ENCODE results near the gene LAX1.
"Not testable (repeated sequence)": the region's sequence is repeated elsewhere in the genome, so short reads cannot be mapped to it uniquely, and the experiment has no call there.

The LAX1 gene

GRCh38 chr1:203769505-203770343 is 4.7 kb downstream of the LAX1 start:
- DNase-seq: no peak

DNA sequence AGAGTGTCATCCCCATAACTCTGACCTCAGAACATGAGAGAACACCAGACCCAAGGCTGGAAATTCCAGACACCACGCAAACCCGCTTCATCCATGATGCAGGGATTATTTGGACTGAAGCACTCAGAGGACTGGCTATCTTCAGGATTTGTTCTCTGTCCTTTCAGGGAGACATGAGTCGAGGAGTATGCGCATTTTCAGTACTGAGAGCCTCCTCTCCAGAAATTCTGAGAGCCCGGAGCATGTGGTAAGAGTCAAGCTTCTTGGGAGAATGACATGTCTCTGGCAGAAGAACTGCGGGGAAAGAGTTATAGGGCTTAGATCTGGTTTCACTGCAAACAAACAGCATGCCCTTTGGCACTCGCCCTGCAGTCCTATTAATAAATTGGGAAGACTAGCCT is 6.9 kb downstream of the LAX1 start:
- no peak for DNase-seq

- DNase-seq: no peak
Measured at GRCh38 chr1:203772836-203773235, 7.9 kb downstream of the LAX1 start.

- no peak for DNase-seq
Measured at GRCh38 chr1:203776636-203777035, 11.7 kb downstream of the LAX1 start.

DNA sequence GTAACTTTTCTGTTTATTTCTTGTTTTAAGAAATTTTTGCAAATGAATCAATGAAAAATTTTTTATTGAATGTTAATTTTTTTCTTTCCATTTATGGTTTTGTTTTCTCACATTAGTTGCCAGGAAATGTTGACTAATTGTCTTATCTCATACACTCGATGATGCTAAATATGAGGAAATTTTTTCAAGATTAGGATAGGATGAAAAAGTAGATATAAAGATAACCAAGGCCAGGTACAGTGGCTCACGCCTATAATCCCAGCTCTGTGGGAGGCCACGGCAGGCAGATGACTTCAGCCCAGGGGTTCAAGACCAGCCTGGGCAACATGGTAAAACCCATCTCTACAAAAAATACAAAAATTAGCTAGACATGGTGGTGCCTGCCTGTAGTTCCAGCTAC is 12.6 kb downstream of the LAX1 start:
- DNase-seq: no peak

DNA sequence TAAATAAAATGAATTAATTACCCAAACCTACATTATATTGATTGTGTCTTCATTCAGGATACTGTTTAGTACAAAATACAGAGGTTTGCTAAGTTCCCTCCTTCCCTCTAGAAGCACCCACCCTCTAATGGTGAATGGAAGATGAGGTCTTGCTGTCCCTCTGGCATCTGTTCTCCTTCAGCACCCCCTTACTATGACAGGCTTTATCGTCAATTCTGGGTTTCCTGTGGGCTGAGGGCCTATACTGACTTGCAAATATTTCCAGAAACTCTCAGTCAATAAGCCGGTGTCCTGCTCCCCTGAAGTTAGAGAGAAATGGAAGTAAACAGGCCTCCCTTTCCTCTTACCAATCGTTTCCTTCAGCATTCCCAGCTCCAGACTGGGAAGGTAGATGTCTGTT is 13.2 kb downstream of the LAX1 start:
- no peak for DNase-seq

DNA sequence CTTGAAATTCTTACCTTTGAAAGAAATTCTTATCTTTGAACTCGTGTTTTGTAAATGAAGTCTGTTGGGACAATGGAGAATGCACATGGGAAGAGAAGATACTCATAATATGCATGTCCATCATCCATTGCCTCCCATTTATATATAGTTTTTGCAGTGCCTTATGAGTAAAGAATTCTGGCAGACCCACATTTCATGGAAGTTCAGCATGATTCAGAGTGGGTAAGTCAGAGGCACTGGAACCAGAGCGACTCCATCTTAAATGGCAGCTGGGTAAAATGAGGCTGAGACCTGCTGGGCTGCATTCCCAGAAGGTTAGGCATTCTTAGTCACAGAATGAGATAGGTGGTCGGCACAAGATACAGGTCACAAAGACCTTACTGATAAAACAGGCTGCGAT is 13.8 kb downstream of the LAX1 start:
- no peak for DNase-seq

GRCh38 chr1:203781962-203782361 is 17.0 kb downstream of the LAX1 start:
- DNase-seq: no peak

- peak; percentile 33 for DNase-seq
Measured at GRCh38 chr1:203789966-203790365, 25.0 kb downstream of the LAX1 start.

- peak; percentile 11 for DNase-seq
Measured at GRCh38 chr1:203791498-203791897, 26.5 kb downstream of the LAX1 start.

DNA sequence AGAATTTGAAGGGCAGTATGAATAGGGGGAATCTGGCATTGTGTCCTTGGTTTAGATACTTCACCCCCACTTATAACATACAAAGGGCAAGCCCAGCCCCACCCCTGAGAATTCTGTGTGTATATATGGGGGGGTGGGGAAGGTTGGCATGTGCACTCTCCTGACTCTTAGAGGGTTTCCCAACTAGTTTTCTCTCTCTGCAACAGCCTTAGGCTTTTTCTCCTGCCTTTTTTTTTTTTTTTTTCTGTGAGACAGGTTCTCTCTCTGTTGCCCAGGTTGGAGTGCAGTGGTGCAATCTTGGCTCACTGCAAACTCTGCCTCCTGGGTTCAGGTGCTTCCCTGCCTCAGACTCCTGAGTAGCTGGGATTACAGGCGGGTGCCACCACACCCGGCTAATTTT is 27.5 kb downstream of the LAX1 start:
- DNase-seq: no peak

DNA sequence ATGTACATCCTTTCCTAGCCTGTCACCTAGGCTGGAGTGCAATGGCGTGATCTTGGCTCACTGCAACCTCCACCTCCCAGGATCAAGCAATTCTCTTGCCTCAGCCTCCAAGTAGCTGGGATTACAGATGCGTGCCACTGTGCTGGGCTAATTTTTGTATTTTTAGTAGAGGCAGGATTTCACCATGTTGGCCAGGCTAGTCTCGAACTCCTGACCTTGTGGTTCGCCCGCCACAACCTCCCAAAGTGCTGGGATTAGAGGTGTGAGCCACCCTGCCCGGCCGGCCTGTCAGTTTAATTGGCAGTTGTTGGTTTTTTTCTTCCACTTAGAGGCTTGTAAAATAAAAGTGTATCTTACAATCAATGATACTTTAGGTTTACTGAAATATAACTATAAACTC is 28.6 kb downstream of the LAX1 start:
- not testable (repeated sequence) for DNase-seq

GRCh38 chr1:203794764-203795440 is 29.9 kb downstream of the LAX1 start:
- DNase-seq: no peak

- DNase-seq: peak; percentile 96
Measured at GRCh38 chr1:203795441-203796235, 30.7 kb downstream of the LAX1 start, which contains the start of the genes ZBED6 and ZC3H11A. Gene ZBED6, plus strand, starts transcription at chr1:203795623. Its CDS starts 1,900 bp downstream, at chr1:203797523. Gene ZC3H11A, plus strand, starts transcription at chr1:203795623. Its CDS starts 21,448 bp downstream, at chr1:203817071.

DNA sequence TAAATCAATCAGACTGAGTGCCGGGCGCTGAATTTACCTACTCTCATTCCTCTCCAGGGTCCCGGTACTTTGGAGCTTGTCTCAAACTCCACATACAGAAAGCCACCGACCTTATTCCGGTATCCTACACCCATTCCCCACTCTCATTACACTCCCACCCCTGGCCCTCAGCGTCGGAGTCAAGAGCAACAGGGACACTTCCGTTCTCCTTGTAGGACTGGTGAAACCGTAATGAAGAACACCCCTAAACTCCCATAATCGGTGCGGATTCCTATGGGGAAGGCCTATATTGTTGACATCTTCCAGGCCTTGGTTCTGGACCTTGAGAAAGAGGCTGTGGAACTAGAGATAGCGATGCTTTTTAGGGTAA is 31.2 kb downstream of the LAX1 start:
- DNase-seq: no peak

DNA sequence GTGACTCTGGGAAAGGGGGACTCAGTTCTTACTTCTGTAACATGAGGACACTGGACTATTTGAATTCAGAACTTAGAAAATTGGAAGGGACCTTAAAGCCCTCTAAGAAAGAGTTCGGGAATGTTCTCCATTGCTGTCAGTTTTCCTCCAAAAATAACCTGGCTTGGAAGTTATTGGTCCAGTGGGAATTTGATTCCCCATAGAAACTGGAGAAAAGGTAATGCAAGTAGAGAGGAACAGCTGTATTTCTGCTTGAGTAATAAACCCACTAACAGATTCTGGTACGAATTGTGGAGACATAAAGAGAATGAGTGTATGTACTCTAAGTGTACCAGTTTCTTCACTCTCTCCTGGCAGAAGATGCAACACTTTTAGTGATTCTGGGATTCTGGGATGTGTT is 32.2 kb downstream of the LAX1 start:
- no peak for DNase-seq

- DNase-seq: no peak
Measured at GRCh38 chr1:203797948-203798655, 33.1 kb downstream of the LAX1 start.

DNA sequence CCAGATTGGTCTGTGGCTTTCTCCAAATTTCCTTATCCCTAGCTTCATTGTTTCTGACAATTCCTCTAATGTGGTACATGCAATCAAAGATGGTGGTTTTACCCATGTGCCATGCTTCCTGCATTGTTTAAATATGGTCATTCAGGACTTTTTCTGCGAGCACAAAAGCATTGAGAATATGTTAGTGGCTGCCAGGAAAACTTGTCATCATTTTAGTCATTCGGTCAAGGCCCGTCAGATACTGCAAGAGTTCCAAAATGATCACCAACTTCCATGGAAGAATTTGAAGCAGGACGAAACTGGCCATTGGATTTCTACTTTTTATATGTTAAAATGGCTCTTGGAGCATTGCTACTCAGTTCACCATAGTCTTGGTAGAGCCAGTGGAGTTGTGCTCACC is 34.2 kb downstream of the LAX1 start:
- no peak for DNase-seq

GRCh38 chr1:203799971-203800370 is 35.0 kb downstream of the LAX1 start:
- no peak for DNase-seq

GRCh38 chr1:203805689-203806088 is 40.7 kb downstream of the LAX1 start:
- no peak for DNase-seq

GRCh38 chr1:203807196-203807595 is 42.2 kb downstream of the LAX1 start:
- no peak for DNase-seq

GRCh38 chr1:203813581-203814341 is 48.8 kb downstream of the LAX1 start:
- DNase-seq: no peak

Measured in activated CD8-positive, alpha-beta memory T cell treated with anti-CD3 and anti-CD28 coated beads for 24 hours (primary cell).